GM21515 (cell line): ENCODE data around the gene AADAT.
A peak's percentile ranks its signal among the peaks of the same experiment; 100 is the strongest.

ENCODE experiments used
- ATAC-seq: cut with Tn5 transposase; IDR thresholded peaks from one replicate; pipeline ENCODE4 v1.9.1; 2021; ENCODE audit not compliant: unreplicated experiment

AADAT gene

GRCh38 chr4:170035845-170036244, 53.9 kb downstream of the AADAT start:
- no peak for ATAC-seq

- ATAC-seq, result no peak
Observed at GRCh38 chr4:170035231-170035630, 54.5 kb downstream of the AADAT start.

- ATAC-seq, result no peak
Observed at GRCh38 chr4:170033999-170034398, 55.8 kb downstream of the AADAT start.

- ATAC-seq, result no peak
Observed at GRCh38 chr4:170030121-170030520, 59.6 kb downstream of the AADAT start.

- peak; percentile 71 for ATAC-seq
Observed at GRCh38 chr4:170027181-170027829, 62.5 kb downstream of the AADAT start.

- peak; percentile 87 for ATAC-seq
Observed at GRCh38 chr4:170026253-170027021, 63.3 kb downstream of the AADAT start, which contains the start of gene MFAP3L. Gene MFAP3L, minus strand, starts transcription at chr4:170026395. Its CDS starts 20,518 bp downstream, at chr4:170005877.

GRCh38 chr4:170025523-170026252, 64.1 kb downstream of the AADAT start:
- ATAC-seq, result no peak

GRCh38 chr4:170022211-170022610, 67.5 kb downstream of the AADAT start:
- ATAC-seq, result no peak

- no peak for ATAC-seq
Observed at GRCh38 chr4:170017252-170017651, 72.5 kb downstream of the AADAT start.

GRCh38 chr4:170015285-170015684, 74.5 kb downstream of the AADAT start:
- no peak for ATAC-seq

GRCh38 chr4:170014359-170015011, 75.3 kb downstream of the AADAT start:
- ATAC-seq, result no peak

GRCh38 chr4:170012629-170012958, 77.2 kb downstream of the AADAT start:
- ATAC-seq, result no peak

GRCh38 chr4:170011921-170012628, 77.7 kb downstream of the AADAT start:
- no peak for ATAC-seq
